ENCODE data around the gene PHF13.

PHF13 gene

DNA sequence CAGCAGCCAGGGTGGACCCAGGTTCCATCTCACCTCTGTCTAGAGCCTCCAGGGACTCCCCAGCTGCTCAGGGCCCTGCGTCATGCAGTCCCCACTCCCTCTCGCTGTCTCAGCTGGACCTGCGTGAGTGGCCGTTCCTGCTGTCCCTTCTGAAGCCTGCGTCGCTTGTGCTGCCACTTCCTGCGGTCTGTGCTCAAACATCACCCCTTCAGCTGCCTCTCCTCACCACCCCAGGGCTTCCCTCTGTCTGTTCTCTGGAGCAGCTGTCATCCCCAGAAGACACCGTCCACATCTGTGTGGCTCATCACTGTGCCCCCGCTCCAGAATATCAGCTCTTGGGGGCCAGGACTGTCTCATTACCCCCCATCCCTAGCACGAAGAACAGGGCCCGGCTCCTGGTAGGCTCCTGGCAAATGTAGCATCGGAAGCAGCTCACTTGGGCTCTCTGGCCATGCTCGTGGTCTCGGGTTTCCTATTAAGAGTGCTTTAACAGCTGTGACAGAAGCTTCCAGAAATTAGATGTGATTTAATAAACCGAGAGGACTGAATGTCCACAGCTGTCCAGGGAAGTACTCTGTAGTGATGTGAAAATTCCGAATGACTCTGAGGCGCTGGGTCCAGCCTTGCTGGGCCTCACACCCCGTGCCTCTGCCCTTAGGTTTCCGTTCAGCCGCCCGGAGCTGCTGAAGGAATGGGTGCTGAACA, 14.5 kb downstream of the PHF13 start:
- no peak for DNase-seq (ENCODE audit: low read depth, low spot score)
- Histone ChIP-seq H3K36me3 (ENCODE audit: insufficient read depth, low read length) (peaks cover 47% of the 10 kb centered on the region), H3K4me3 (no peak overlapping the region), H3K9me3 (ENCODE audit: low read depth, low read length) (no peaks in the 10 kb centered on the region), H3K9ac (ENCODE audit: insufficient read length) (no peak overlapping the region), H3K27ac (no peak overlapping the region)
- TF ChIP-seq FOXP2 (optimal IDR thresholded peaks at IDR 0.05; ENCODE audit: control extremely low read depth, extremely low read length, insufficient read depth): no peak
- TF ChIP-seq POLR2AphosphoS5 (IDR thresholded peaks at IDR 0.05; ENCODE audit: borderline replicate concordance, low read depth, low read length): no peak
- no peak for TF ChIP-seq EZH2 (IDR thresholded peaks at IDR 0.05)

DNA sequence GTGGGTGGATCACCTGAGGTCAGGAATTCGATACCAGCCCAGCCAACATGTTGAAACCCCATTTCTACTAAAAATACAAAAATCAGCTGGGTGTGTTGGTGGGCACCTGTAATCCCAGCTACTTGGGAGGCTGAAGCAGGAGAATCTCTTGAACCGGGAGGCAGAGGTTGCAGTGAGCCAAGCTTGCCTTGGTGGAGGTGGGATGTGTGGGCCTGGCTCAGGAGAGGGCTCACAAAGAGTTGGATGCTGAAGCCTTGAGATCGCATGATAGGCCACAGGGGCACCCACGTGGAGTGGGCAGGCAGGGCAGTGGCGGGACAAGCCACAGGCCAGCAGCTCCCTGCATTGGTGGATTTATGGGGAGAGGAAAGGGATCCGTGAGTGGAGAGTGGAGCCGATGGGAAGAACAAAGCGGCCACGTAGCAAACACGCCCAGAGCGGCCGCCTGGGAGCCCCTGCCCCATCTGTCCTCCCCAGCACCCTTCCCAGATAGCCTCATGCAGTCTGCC, 15.5 kb downstream of the PHF13 start:
- DNase-seq (ENCODE audit: low read depth, low spot score): no peak
- TF ChIP-seq FOXP2 (optimal IDR thresholded peaks at IDR 0.05; ENCODE audit: control extremely low read depth, extremely low read length, insufficient read depth) (no peak), POLR2AphosphoS5 (IDR thresholded peaks at IDR 0.05; ENCODE audit: borderline replicate concordance, low read depth, low read length) (no peak), EZH2 (IDR thresholded peaks at IDR 0.05) (no peak)
- H3K27ac ChIP-seq: no peak overlapping the region
- no peak overlapping the region for H3K9ac ChIP-seq (ENCODE audit: insufficient read length)
- no peaks in the 10 kb centered on the region for H3K9me3 ChIP-seq (ENCODE audit: low read depth, low read length)
- peaks cover 49% of the 10 kb centered on the region for H3K36me3 ChIP-seq (ENCODE audit: insufficient read depth, low read length)
- no peak overlapping the region for H3K4me3 ChIP-seq

DNA sequence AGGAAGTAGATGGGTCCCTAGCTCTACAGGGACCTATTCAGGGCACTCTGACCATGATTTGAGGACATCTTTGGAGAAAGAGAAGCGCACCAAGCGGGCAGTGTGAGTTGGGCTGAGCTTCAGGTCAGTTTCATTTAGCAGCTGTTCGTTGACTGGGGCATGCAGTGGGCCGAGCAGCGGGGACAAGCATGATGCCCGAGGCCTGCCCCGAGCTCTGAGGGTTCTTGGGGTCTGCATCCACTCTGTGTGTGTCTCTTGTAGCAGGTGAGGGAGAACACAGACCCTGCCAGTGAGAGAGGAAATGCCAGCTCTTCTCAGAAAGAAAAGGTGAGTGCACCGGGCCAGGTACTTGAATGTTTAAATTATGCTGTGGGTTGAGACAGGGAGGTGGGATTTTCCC, 16.5 kb downstream of the PHF13 start:
- H3K36me3 ChIP-seq (ENCODE audit: insufficient read depth, low read length): peaks cover 59% of the 10 kb centered on the region
- no peak for DNase-seq (ENCODE audit: low read depth, low spot score)
- TF ChIP-seq FOXP2 (optimal IDR thresholded peaks at IDR 0.05; ENCODE audit: control extremely low read depth, extremely low read length, insufficient read depth): no peak
- TF ChIP-seq POLR2AphosphoS5 (IDR thresholded peaks at IDR 0.05; ENCODE audit: borderline replicate concordance, low read depth, low read length): no peak
- TF ChIP-seq EZH2 (IDR thresholded peaks at IDR 0.05): no peak
- no peak overlapping the region for H3K9ac ChIP-seq (ENCODE audit: insufficient read length)
- H3K4me3 ChIP-seq: no peak overlapping the region
- no peaks in the 10 kb centered on the region for H3K9me3 ChIP-seq (ENCODE audit: low read depth, low read length)
- no peak overlapping the region for H3K27ac ChIP-seq

DNA sequence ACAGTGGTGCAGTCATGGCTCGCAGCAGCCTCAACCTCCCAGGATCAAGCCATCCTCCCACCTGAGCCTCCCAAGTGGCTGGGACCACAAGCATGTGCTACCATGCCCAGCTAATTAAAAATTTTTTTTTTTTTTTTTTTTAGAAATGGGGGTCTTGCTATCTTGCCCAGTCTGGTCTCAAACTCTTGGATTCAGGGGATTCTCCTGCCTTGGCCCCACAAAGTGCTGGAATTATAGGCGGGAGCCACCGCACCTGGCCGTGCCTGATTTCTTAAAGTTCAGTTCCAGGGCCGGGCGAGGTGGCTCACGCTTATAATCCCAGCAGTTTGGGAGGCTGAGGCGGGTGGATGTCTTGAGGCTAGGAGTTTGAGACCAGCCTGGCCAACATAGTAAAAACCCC, 17.5 kb downstream of the PHF13 start:
- DNase-seq (ENCODE audit: low read depth, low spot score): no peak
- Histone ChIP-seq H3K36me3 (ENCODE audit: insufficient read depth, low read length) (peaks cover 67% of the 10 kb centered on the region), H3K9me3 (ENCODE audit: low read depth, low read length) (no peaks in the 10 kb centered on the region), H3K27ac (no peak overlapping the region), H3K9ac (ENCODE audit: insufficient read length) (no peak overlapping the region), H3K4me3 (no peak overlapping the region)
- no peak for TF ChIP-seq POLR2AphosphoS5 (IDR thresholded peaks at IDR 0.05; ENCODE audit: borderline replicate concordance, low read depth, low read length)

DNA sequence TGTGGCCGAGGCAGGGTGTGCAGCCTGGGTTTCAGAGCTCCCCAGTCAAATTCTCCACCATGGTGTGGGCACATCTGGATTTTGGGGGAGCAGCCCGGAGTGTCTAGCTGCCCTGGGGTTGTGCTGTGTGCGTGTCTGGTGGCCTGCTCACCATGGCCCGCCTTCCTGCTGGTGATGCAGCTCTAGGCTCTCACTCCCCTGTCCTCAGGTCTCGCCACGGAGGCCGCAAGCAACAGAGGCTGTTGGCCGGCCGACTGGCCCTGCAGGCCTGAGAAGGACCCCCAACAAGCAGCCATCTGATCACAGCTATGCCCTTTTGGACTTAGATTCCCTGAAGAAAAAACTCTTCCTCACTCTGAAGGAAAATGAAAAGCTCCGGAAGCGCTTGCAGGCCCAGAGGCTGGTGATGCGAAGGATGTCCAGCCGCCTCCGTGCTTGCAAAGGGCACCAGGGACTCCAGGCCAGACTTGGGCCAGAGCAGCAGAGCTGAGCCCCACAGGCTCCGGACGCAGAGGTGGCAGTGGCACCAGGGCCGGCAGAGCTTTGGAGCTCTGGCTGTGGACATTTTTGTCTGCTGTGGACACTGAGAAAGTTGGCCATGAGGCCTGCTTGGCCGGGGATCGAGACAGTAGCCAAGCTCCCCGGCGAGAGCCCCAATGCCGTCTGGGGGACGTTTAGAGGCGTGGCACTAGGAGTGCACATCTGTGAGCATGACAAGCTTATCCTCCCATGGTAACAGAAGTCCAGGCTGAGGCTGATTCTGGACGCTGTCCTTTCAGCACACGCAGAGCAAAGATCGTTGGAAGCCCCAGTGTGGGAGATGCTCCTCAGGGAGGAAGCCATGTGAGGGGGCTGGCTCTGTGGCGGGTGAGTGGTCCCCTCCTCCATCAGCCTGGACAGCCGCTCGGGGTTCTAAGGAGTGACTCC, 19.3 kb downstream of the PHF13 start:
- peaks cover 75% of the 10 kb centered on the region for H3K36me3 ChIP-seq (ENCODE audit: insufficient read depth, low read length)

DNA sequence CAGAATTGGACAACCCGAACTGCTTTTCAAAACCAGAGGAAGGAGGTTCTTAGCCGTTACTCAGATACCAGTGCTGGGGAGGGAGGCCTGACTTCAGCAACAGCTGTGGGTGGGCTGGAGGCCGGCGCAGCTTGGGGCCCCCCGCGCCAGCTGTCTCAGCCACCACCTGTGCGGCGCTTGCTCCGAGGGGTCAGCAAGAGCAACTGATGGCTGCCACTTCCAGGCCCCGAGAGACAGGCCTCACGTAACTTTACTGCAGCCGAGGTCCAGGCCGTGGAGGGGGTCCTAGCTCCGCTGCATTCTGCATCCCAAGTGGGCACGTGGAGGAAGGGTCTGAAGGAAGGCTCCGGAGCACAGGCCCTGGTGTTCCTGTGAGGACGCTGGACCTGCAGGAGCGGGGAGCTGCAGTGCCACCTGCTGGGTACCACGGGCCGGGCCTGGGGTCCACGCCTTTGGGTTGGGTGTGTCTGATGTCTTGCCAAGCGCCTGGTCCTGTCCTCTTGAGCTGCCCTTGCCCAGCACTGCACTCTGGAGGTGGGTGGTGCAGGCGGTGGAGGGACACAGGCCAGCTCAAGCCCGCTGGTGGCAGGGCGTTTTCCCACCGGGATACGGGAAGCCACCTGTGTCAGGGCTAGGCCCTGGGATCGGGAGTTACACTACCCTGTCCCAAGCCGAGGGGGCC, 21.0 kb downstream of the PHF13 start:
- no peak overlapping the region for H3K4me3 ChIP-seq
- TF ChIP-seq POLR2AphosphoS5 (IDR thresholded peaks at IDR 0.05; ENCODE audit: borderline replicate concordance, low read depth, low read length): peak; percentile 40; the same call in 1 of the 2 replicates
- TF ChIP-seq FOXP2 (optimal IDR thresholded peaks at IDR 0.05; ENCODE audit: control extremely low read depth, extremely low read length, insufficient read depth): no peak
- no peak for TF ChIP-seq EZH2 (IDR thresholded peaks at IDR 0.05)
- H3K9ac ChIP-seq (ENCODE audit: insufficient read length): no peak overlapping the region
- peaks cover 65% of the 10 kb centered on the region for H3K36me3 ChIP-seq (ENCODE audit: insufficient read depth, low read length)
- no peak overlapping the region for H3K27ac ChIP-seq
- DNase-seq (ENCODE audit: low read depth, low spot score): no peak
- no peaks in the 10 kb centered on the region for H3K9me3 ChIP-seq (ENCODE audit: low read depth, low read length)

More for the DNA sequence above, 19.3 kb downstream of the PHF13 start:
- no peak overlapping the region for H3K9ac ChIP-seq (ENCODE audit: insufficient read length)
- H3K9me3 ChIP-seq (ENCODE audit: low read depth, low read length): no peaks in the 10 kb centered on the region
- no peak for TF ChIP-seq FOXP2 (optimal IDR thresholded peaks at IDR 0.05; ENCODE audit: control extremely low read depth, extremely low read length, insufficient read depth)
- no peak for TF ChIP-seq EZH2 (IDR thresholded peaks at IDR 0.05)
- no peak; the same call in 1 of the 2 replicates for TF ChIP-seq POLR2AphosphoS5 (IDR thresholded peaks at IDR 0.05; ENCODE audit: borderline replicate concordance, low read depth, low read length)
- H3K27ac ChIP-seq: no peak overlapping the region
- DNase-seq (ENCODE audit: low read depth, low spot score): no peak
- H3K4me3 ChIP-seq: no peak overlapping the region

DNA sequence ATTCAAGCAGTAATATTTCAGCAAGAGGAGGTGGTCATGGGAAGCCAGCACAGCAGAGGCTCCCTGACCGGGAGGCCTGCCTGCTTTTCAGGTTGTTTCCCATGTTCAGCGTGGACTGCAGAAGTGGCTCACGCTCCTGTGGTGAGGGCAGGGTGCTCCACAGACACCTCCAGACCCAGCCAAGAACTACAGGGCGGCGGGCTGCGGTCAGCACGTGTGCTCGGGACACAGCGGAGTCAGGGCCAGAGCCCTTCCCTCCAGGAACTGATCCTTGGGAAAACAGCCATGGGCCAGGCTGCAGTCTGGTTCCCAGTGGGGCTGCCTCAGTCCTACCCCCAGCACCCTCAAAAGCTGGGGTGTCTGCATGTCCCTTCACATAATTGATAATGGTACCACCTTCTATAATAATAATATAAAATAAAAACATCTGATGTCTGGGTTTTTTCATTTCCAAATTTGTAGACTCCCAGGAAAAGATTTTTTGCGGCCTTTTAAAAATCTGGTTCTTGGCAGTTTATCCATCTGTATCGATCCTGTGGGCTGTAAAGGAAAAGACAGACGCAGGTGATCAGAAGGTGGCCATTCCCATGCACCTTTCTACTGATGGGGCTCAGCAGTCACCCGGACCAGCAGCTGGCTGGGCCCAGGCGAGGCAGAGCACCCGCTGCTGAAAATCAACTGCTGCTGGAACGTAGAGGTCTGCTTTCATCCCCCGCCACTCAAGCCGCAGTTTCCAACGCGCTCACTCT, 21.8 kb downstream of the PHF13 start:
- Histone ChIP-seq H3K9me3 (ENCODE audit: low read depth, low read length) (no peaks in the 10 kb centered on the region), H3K4me3 (no peak overlapping the region), H3K27ac (no peak overlapping the region), H3K36me3 (ENCODE audit: insufficient read depth, low read length) (peaks cover 67% of the 10 kb centered on the region), H3K9ac (ENCODE audit: insufficient read length) (no peak overlapping the region)
- DNase-seq (ENCODE audit: low read depth, low spot score): no peak
- TF ChIP-seq FOXP2 (optimal IDR thresholded peaks at IDR 0.05; ENCODE audit: control extremely low read depth, extremely low read length, insufficient read depth): no peak
